Renal cortical epithelial cell (primary cell): ENCODE data around the gene ZNF561. TPM values are rescaled to one million over a fixed set of nuclear protein-coding genes. Genes with fewer than 3 reads are reported as not detected.

Experiments
- DNase-seq: peaks from one replicate; pipeline ENCODE4 v3.0.0-alpha.2; 2011; ENCODE audit warnings: low read depth
- total RNA-seq: library from RNA; depleted of rRNA; stranded (reverse); fragments of >200 nt; gene quantifications from 2 replicates; pipeline ENCODE4 v1.2.3, GENCODE V29; 2014

ZNF561 gene
- total RNA-seq, 1 donor from 2014 or later = 70.2 TPM

DNA sequence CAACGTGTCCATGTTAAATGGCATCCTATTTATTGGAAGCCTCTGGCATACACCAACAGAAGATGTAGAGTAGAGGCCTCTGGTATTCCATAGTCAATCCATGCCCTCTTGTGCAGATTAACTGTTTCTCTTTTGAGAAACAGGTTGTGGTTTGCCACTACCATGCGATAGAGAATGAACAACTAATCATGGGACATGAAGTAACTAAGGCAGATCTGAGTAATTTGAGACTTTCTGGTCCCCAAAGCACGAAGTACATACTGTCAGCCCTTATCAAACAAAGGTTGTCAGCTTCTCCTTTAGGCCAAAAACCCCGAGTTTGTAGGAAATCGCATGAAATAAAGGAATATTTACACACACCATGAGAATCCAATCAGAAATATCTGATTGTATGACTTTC lies 40.3 kb downstream of the ZNF561 start:
- no peak for DNase-seq

- no peak for DNase-seq
Measured at GRCh38 chr19:9570255-9570654, 50.8 kb downstream of the ZNF561 start.

GRCh38 chr19:9566729-9567128 lies 54.3 kb downstream of the ZNF561 start:
- DNase-seq = no peak

GRCh38 chr19:9565900-9566705 lies 54.9 kb downstream of the ZNF561 start:
- peak; percentile 19 for DNase-seq

Other genes starting within 250 kb of the ZNF561 start
- gene ZNF266, start 185.7 kb downstream of the ZNF561 start, total RNA-seq = 10.4 and 19.3 TPM in 2 replicates
- 0.15 and 0.35 TPM in 2 replicates for gene ZNF560, start 122.6 kb downstream of the ZNF561 start, total RNA-seq
- gene ZNF426, start 82.6 kb downstream of the ZNF561 start, total RNA-seq = 28.8 and 34.1 TPM in 2 replicates
- 63.4 and 69.6 TPM in 2 replicates for gene ZNF121, start 36.7 kb downstream of the ZNF561 start, total RNA-seq
- 57.3 and 59.4 TPM in 2 replicates for gene ZNF562, start 53.9 kb upstream of the ZNF561 start, total RNA-seq
- gene ZNF846, start 147.5 kb upstream of the ZNF561 start, total RNA-seq = 2.1 and 25.8 TPM in 2 replicates
- gene FBXL12, start 197.8 kb upstream of the ZNF561 start, total RNA-seq = 9.7 and 16.7 TPM in 2 replicates
- 229 and 449 TPM in 2 replicates for gene UBL5, start 206.7 kb upstream of the ZNF561 start, total RNA-seq
- gene PIN1, start 214.1 kb upstream of the ZNF561 start, total RNA-seq = 92.3 and 112 TPM in 2 replicates